ENCODE results near the gene TTYH1. TPM values are rescaled to one million over a fixed set of nuclear protein-coding genes. Genes with fewer than 3 reads are reported as not detected.

TTYH1 gene
- total and polyA plus RNA-seq, 9 of the 15 experiments (the other 6 are each of a cell fraction or from before 2014, with no cell fraction given) = 0.08 TPM; not detected in 8

DNA sequence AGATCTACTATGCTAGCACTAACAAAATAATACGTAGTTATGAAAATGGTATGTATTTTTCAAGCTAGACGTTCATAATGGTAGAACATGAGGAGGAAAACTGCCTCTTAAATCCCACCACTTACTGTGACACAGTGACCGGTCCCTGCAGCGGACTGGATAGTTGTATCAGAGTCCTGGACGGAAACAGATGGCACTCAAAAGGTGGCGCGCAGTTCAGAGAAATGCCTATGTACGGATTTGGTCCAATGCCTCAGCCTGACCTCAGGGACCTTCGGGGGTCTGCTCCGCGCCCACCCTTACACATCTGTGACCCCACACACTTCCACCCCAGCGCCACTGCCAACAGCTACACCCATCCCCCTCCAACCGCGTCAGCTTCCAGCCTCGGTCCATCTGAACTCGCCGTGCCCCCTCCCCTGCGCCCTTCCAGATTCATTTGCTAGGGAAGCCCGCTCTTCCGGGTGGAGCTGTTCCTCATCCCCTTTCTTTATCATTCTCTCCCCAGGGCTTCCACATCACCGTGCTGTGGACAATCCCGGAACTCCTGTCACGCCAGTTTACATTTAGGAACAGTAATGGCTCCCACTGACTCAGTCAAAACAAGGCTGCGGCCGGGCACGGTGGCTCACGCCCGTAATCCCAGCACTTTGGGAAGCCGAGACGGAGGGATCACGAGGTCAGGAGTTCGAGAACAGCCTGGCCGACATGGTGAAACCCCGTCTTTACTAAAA lies 32.9 kb downstream of the TTYH1 start (continued):
- no peak for TF ChIP-seq ZNF507 (tag; conservative IDR thresholded peaks at IDR 0.05)
- no peak for TF ChIP-seq DIDO1 (tag; IDR thresholded peaks at IDR 0.05; ENCODE audit: low read depth)
- no peak for TF ChIP-seq KAT7 (CRISPR knock-in tag; IDR thresholded peaks at IDR 0.05; ENCODE audit: borderline replicate concordance)
- TF ChIP-seq, protein P1, sequence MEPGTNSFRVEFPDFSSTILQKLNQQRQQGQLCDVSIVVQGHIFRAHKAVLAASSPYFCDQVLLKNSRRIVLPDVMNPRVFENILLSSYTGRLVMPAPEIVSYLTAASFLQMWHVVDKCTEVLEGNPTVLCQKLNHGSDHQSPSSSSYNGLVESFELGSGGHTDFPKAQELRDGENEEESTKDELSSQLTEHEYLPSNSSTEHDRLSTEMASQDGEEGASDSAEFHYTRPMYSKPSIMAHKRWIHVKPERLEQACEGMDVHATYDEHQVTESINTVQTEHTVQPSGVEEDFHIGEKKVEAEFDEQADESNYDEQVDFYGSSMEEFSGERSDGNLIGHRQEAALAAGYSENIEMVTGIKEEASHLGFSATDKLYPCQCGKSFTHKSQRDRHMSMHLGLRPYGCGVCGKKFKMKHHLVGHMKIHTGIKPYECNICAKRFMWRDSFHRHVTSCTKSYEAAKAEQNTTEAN (CRISPR knock-in tag; IDR thresholded peaks at IDR 0.05) = no peak; the same call in 1 of the 2 replicates
- no peak for TF ChIP-seq SRSF9 (IDR thresholded peaks at IDR 0.05; ENCODE audit: borderline replicate concordance, low read depth, low read length)
- TF ChIP-seq CBFB (CRISPR knock-in tag; IDR thresholded peaks at IDR 0.05) = no peak
- TF ChIP-seq TGIF2 (CRISPR knock-in tag; IDR thresholded peaks at IDR 0.05) = no peak
- TF ChIP-seq SIX5 (IDR thresholded peaks at IDR 0.05; ENCODE audit: borderline replicate concordance in 1 of 2, insufficient read depth in 1 of 2, low read depth in 1 of 2, low read length in 2 of 2) = no peak
- TF ChIP-seq CCAR2 (IDR thresholded peaks at IDR 0.05; ENCODE audit: low read depth, low read length) = no peak
- TF ChIP-seq, protein P2, sequence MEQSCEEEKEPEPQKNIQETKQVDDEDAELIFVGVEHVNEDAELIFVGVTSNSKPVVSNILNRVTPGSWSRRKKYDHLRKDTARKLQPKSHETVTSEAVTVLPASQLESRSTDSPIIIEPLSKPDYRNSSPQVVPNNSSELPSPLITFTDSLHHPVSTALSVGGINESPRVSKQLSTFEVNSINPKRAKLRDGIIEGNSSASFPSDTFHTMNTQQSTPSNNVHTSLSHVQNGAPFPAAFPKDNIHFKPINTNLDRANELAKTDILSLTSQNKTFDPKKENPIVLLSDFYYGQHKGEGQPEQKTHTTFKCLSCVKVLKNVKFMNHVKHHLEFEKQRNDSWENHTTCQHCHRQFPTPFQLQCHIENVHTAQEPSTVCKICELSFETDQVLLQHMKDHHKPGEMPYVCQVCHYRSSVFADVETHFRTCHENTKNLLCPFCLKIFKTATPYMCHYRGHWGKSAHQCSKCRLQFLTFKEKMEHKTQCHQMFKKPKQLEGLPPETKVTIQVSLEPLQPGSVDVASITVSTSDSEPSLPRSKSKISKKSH (CRISPR knock-in tag; IDR thresholded peaks at IDR 0.05) = no peak
- TF ChIP-seq, protein P3, sequence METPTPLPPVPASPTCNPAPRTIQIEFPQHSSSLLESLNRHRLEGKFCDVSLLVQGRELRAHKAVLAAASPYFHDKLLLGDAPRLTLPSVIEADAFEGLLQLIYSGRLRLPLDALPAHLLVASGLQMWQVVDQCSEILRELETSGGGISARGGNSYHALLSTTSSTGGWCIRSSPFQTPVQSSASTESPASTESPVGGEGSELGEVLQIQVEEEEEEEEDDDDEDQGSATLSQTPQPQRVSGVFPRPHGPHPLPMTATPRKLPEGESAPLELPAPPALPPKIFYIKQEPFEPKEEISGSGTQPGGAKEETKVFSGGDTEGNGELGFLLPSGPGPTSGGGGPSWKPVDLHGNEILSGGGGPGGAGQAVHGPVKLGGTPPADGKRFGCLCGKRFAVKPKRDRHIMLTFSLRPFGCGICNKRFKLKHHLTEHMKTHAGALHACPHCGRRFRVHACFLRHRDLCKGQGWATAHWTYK (CRISPR knock-in tag; IDR thresholded peaks at IDR 0.05) = no peak
- TF ChIP-seq, protein P4, sequence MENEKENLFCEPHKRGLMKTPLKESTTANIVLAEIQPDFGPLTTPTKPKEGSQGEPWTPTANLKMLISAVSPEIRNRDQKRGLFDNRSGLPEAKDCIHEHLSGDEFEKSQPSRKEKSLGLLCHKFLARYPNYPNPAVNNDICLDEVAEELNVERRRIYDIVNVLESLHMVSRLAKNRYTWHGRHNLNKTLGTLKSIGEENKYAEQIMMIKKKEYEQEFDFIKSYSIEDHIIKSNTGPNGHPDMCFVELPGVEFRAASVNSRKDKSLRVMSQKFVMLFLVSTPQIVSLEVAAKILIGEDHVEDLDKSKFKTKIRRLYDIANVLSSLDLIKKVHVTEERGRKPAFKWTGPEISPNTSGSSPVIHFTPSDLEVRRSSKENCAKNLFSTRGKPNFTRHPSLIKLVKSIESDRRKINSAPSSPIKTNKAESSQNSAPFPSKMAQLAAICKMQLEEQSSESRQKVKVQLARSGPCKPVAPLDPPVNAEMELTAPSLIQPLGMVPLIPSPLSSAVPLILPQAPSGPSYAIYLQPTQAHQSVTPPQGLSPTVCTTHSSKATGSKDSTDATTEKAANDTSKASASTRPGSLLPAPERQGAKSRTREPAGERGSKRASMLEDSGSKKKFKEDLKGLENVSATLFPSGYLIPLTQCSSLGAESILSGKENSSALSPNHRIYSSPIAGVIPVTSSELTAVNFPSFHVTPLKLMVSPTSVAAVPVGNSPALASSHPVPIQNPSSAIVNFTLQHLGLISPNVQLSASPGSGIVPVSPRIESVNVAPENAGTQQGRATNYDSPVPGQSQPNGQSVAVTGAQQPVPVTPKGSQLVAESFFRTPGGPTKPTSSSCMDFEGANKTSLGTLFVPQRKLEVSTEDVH (IDR thresholded peaks at IDR 0.05; ENCODE audit: low read depth, partially characterized antibody) = peak; percentile 23
- no peak for TF ChIP-seq PHB2 (IDR thresholded peaks at IDR 0.05; ENCODE audit: low read depth)
- TF ChIP-seq ZNF589 (CRISPR knock-in tag; IDR thresholded peaks at IDR 0.05; ENCODE audit: low read depth) = no peak
- TF ChIP-seq, protein P5, sequence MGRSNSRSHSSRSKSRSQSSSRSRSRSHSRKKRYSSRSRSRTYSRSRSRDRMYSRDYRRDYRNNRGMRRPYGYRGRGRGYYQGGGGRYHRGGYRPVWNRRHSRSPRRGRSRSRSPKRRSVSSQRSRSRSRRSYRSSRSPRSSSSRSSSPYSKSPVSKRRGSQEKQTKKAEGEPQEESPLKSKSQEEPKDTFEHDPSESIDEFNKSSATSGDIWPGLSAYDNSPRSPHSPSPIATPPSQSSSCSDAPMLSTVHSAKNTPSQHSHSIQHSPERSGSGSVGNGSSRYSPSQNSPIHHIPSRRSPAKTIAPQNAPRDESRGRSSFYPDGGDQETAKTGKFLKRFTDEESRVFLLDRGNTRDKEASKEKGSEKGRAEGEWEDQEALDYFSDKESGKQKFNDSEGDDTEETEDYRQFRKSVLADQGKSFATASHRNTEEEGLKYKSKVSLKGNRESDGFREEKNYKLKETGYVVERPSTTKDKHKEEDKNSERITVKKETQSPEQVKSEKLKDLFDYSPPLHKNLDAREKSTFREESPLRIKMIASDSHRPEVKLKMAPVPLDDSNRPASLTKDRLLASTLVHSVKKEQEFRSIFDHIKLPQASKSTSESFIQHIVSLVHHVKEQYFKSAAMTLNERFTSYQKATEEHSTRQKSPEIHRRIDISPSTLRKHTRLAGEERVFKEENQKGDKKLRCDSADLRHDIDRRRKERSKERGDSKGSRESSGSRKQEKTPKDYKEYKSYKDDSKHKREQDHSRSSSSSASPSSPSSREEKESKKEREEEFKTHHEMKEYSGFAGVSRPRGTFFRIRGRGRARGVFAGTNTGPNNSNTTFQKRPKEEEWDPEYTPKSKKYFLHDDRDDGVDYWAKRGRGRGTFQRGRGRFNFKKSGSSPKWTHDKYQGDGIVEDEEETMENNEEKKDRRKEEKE (IDR thresholded peaks at IDR 0.05; ENCODE audit: borderline replicate concordance in 1 of 2, control insufficient read depth in 1 of 2, low read depth in 2 of 2, low read length in 1 of 2) = no peak
- TF ChIP-seq KDM1A (IDR thresholded peaks at IDR 0.05) = no peak

Measured in K562 (cell line).